Esophagus squamous epithelium (tissue), 4 donors: ENCODE data around the gene LCMT1.

Source experiments
- POLR2A ChIP-seq, 4 donors: fragments of 450-650 bp; IDR thresholded peaks; one replicate each; pipeline ENCODE4 v1.6.1; 2017; ENCODE audit warnings: antibody characterized with exemption in 4 of 4, mild to moderate bottlenecking in 4 of 4, moderate library complexity in 3 of 4
- TF ChIP-seq, protein P1 (sequence below), 6 experiments: fragments of 450-650 bp in 4 of 6; fragments of 200-600 bp in 2 of 6; sonication (generic) in 2 of 6; IDR thresholded peaks; one replicate each; pipeline ENCODE4 v1.5.1; 2016 to 2019; ENCODE audit warnings: antibody characterized with exemption in 6 of 6, mild to moderate bottlenecking in 4 of 6, moderate library complexity in 4 of 6

DNA sequence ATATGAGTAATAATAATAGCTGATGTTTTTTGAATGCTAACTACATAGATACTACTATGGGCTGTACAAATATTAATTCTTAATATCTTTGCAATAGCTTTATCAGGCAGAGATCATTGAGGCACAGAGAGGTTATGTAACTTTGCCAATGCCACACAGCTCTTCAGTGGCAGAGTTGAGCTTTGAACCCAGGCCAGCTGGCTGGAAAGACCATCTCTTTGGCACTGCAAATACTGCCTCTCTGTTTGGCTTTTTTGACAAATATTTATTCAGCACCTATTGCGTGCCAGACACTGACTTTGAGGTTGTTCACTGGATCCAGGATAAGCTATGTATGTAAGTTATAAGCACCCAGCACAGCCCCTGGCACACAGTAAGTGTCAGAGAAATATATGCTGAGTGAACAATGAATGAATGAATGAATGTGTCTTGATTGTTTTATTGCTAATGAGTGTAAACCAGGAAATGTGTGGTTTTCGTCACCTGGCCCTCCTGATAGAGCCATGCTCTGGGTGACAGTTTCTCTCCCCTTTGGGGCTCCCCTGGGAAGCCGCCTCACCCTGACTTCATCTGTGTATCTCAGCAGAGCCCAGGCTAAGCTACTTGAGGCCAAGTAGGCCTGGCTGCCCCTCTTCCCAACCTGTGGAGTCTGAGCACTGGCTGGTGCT is 107.7 kb downstream of the LCMT1 start:
- TF ChIP-seq, protein P1, sequence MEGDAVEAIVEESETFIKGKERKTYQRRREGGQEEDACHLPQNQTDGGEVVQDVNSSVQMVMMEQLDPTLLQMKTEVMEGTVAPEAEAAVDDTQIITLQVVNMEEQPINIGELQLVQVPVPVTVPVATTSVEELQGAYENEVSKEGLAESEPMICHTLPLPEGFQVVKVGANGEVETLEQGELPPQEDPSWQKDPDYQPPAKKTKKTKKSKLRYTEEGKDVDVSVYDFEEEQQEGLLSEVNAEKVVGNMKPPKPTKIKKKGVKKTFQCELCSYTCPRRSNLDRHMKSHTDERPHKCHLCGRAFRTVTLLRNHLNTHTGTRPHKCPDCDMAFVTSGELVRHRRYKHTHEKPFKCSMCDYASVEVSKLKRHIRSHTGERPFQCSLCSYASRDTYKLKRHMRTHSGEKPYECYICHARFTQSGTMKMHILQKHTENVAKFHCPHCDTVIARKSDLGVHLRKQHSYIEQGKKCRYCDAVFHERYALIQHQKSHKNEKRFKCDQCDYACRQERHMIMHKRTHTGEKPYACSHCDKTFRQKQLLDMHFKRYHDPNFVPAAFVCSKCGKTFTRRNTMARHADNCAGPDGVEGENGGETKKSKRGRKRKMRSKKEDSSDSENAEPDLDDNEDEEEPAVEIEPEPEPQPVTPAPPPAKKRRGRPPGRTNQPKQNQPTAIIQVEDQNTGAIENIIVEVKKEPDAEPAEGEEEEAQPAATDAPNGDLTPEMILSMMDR (IDR thresholded peaks at IDR 0.05): no peak
- TF ChIP-seq POLR2A (IDR thresholded peaks at IDR 0.05): no peak
